Mesendoderm (in vitro differentiated cells): ENCODE measurements around the gene DUSP10.

Experiments
- DNase-seq: peaks from one replicate; pipeline ENCODE4 v3.0.0; 2013
- H2AK5ac ChIP-seq: 2 replicates; pipeline ENCODE4 v1.6.1; 2013; ENCODE audit warnings: low read length, inconsistent platforms
- H2BK120ac ChIP-seq: 2 replicates; pipeline ENCODE4 v1.6.1; 2013; ENCODE audit warnings: low read depth, mild to moderate bottlenecking, low read length, moderate library complexity, mixed read lengths
- H2BK15ac ChIP-seq: replicated peaks from 2 replicates; pipeline ENCODE4 v1.6.1; 2013; ENCODE audit warnings: low read depth, mild to moderate bottlenecking, moderate library complexity
- H2BK5ac ChIP-seq: 2 replicates; pipeline ENCODE4 v1.6.1; 2013; ENCODE audit warnings: low read length, inconsistent platforms
- H3K18ac ChIP-seq: 2 replicates; pipeline ENCODE4 v1.6.1; 2013; ENCODE audit warnings: mild to moderate bottlenecking, low read length, mixed read lengths
- H3K23ac ChIP-seq: one replicate; pipeline ENCODE4 v1.6.1; 2013; ENCODE audit warnings: low read length
- H3K27ac ChIP-seq: 2 replicates; pipeline ENCODE4 v1.5.1; 2013; ENCODE audit warnings: low read depth, mild to moderate bottlenecking, inconsistent platforms, low read length, moderate library complexity
- H3K27me3 ChIP-seq: 2 replicates; pipeline ENCODE4 v1.6.1; 2013; ENCODE audit warnings: low read length, control low read depth, mild to moderate bottlenecking, inconsistent platforms; ENCODE audit not compliant: insufficient read depth, poor library complexity
- H3K36me3 ChIP-seq: 2 replicates; pipeline ENCODE4 v1.6.1; 2013; ENCODE audit warnings: low read length, inconsistent platforms; ENCODE audit not compliant: control insufficient read depth, insufficient read depth
- H3K4ac ChIP-seq: one replicate; pipeline ENCODE4 v1.6.1; 2013; ENCODE audit warnings: low read depth, mild to moderate bottlenecking, low read length, moderate library complexity
- H3K4me1 ChIP-seq: 2 replicates; pipeline ENCODE4 v1.6.1; 2013; ENCODE audit warnings: low read depth, low read length, inconsistent platforms; ENCODE audit not compliant: control insufficient read depth
- H3K4me2 ChIP-seq: 2 replicates; pipeline ENCODE4 v1.6.1; 2013; ENCODE audit warnings: low read length
- H3K4me3 ChIP-seq: 2 replicates; pipeline ENCODE4 v1.5.1; 2013; ENCODE audit warnings: mild to moderate bottlenecking, low read length
- H3K56ac ChIP-seq: one replicate; pipeline ENCODE4 v1.6.1; 2013; ENCODE audit warnings: low read length
- H3K79me1 ChIP-seq: 2 replicates; pipeline ENCODE4 v1.6.1; 2013; ENCODE audit warnings: low read length, inconsistent platforms
- H3K79me2 ChIP-seq: 2 replicates; pipeline ENCODE4 v1.6.1; 2013; ENCODE audit warnings: mild to moderate bottlenecking, low read length; ENCODE audit not compliant: control insufficient read depth, insufficient read depth
- H3K9ac ChIP-seq: 2 replicates; pipeline ENCODE4 v1.6.1; 2013; ENCODE audit warnings: low read length, inconsistent platforms
- H4K5ac ChIP-seq: one replicate; pipeline ENCODE4 v1.6.1; 2013; ENCODE audit warnings: low read length
- H4K8ac ChIP-seq: one replicate; pipeline ENCODE4 v1.6.1; 2013; ENCODE audit warnings: low read depth, mild to moderate bottlenecking, control low read depth, low read length, moderate library complexity
- WGBS: extraction: QIAGEN DNeasy Blood & Tissue Kit; methylation state at CpG from one replicate; pipeline ENCODE4 v1.1.7; 2013; ENCODE audit warnings: low lambda C conversion rate, missing lambda C conversion rate; ENCODE audit not compliant: insufficient coverage; ENCODE audit errors: extremely low coverage; 5-methylcytosine and 5-hydroxymethylcytosine counted together

Gene DUSP10

GRCh38 chr1:221761354-221762002, 19.6 kb upstream of the DUSP10 start:
- Histone ChIP-seq H4K5ac (no peak overlapping the region), H2AK5ac (no peak overlapping the region), H3K79me2 (no peaks in the 10 kb centered on the region), H3K36me3 (no peaks in the 10 kb centered on the region), H2BK15ac (no peak overlapping the region), H3K27ac (no peak overlapping the region), H3K9ac (no peak overlapping the region), H3K4ac (no peak overlapping the region), H3K4me2 (no peak overlapping the region), H2BK5ac (no peak overlapping the region), H3K27me3 (no peaks in the 10 kb centered on the region), H2BK120ac (no peak overlapping the region), H4K8ac (no peak overlapping the region), H3K4me1 (no peaks in the 10 kb centered on the region), H3K79me1 (no peaks in the 10 kb centered on the region), H3K23ac (no peak overlapping the region), H3K4me3 (no peak overlapping the region), H3K56ac (no peak overlapping the region), H3K18ac (no peak overlapping the region)
- DNase-seq: no peak
- WGBS: no CpG with 5 or more reads among the region's 4 CpGs

DNA sequence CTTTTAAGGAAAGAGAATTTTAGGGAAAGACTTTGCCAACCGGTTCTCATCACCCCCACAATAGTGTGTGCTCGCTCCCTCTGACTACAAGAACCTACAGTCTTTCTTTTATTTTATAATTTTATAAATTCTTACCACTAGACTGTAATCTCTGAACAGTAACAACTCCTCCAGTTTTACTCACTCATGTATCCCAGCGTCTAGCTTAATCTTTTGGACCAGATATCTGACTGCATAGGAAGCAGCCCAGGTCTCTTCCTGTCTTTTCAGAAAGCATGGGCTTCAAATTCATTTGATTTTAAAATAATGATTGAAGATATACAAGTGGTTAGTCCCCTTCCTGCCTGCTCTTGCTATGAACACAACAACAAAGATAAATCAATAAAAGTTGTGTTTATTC, 19.0 kb upstream of the DUSP10 start:
- Histone ChIP-seq H3K4ac (no peak overlapping the region), H4K5ac (no peak overlapping the region), H2BK120ac (no peak overlapping the region), H4K8ac (no peak overlapping the region), H3K9ac (no peak overlapping the region), H3K27me3 (no peaks in the 10 kb centered on the region), H2BK5ac (no peak overlapping the region), H3K27ac (no peak overlapping the region), H3K79me2 (no peaks in the 10 kb centered on the region), H3K79me1 (no peaks in the 10 kb centered on the region), H3K23ac (no peak overlapping the region), H3K4me3 (no peak overlapping the region), H2AK5ac (no peak overlapping the region), H3K36me3 (no peaks in the 10 kb centered on the region), H3K4me2 (no peak overlapping the region), H3K4me1 (no peaks in the 10 kb centered on the region), H3K56ac (no peak overlapping the region), H2BK15ac (no peak overlapping the region), H3K18ac (no peak overlapping the region)
- no peak for DNase-seq
- WGBS: no CpG with 5 or more reads among the region's 3 CpGs

GRCh38 chr1:221759436-221759835, 17.5 kb upstream of the DUSP10 start:
- Histone ChIP-seq H3K79me2 (no peaks in the 10 kb centered on the region), H3K18ac (no peak overlapping the region), H2BK120ac (no peak overlapping the region), H3K27me3 (no peaks in the 10 kb centered on the region), H2AK5ac (no peak overlapping the region), H3K4me3 (no peak overlapping the region), H3K27ac (no peak overlapping the region), H4K5ac (no peak overlapping the region), H3K36me3 (no peaks in the 10 kb centered on the region), H3K9ac (no peak overlapping the region), H3K79me1 (no peaks in the 10 kb centered on the region), H3K4ac (no peak overlapping the region), H3K4me2 (no peak overlapping the region), H3K23ac (no peak overlapping the region), H3K4me1 (no peaks in the 10 kb centered on the region), H2BK5ac (no peak overlapping the region), H2BK15ac (no peak overlapping the region), H4K8ac (no peak overlapping the region), H3K56ac (no peak overlapping the region)
- no CpG with 5 or more reads among the region's 3 CpGs for WGBS
- DNase-seq: no peak

GRCh38 chr1:221758455-221758854, 16.6 kb upstream of the DUSP10 start:
- Histone ChIP-seq H4K8ac (no peak overlapping the region), H3K23ac (no peak overlapping the region), H3K27me3 (no peaks in the 10 kb centered on the region), H3K79me2 (no peaks in the 10 kb centered on the region), H3K9ac (no peak overlapping the region), H3K4me2 (no peak overlapping the region), H3K27ac (no peak overlapping the region), H3K4ac (no peak overlapping the region), H3K79me1 (no peaks in the 10 kb centered on the region), H4K5ac (no peak overlapping the region), H3K56ac (no peak overlapping the region), H2BK120ac (no peak overlapping the region), H2AK5ac (no peak overlapping the region), H2BK15ac (no peak overlapping the region), H3K18ac (no peak overlapping the region), H3K4me3 (no peak overlapping the region), H2BK5ac (no peak overlapping the region), H3K36me3 (no peaks in the 10 kb centered on the region), H3K4me1 (no peaks in the 10 kb centered on the region)
- no peak for DNase-seq

GRCh38 chr1:221756830-221757551, 15.1 kb upstream of the DUSP10 start:
- no peak overlapping the region for H4K8ac ChIP-seq
- no CpG with 5 or more reads among the region's 3 CpGs for WGBS
- DNase-seq: no peak

GRCh38 chr1:221753828-221754188, 11.9 kb upstream of the DUSP10 start:
- WGBS: no CpG with 5 or more reads among the region's 1 CpG
- H3K4ac ChIP-seq: no peak overlapping the region
- H3K4me1 ChIP-seq: no peaks in the 10 kb centered on the region

More at GRCh38 chr1:221756830-221757551, 15.1 kb upstream of the DUSP10 start:
- H3K27ac ChIP-seq: no peak overlapping the region
- no peak overlapping the region for H2BK5ac ChIP-seq
- H3K18ac ChIP-seq: no peak overlapping the region
- H3K4me2 ChIP-seq: no peak overlapping the region
- H3K4me1 ChIP-seq: no peaks in the 10 kb centered on the region
- H3K36me3 ChIP-seq: no peaks in the 10 kb centered on the region
- H3K56ac ChIP-seq: no peak overlapping the region
- H2BK15ac ChIP-seq: no peak overlapping the region
- H3K23ac ChIP-seq: no peak overlapping the region
- no peaks in the 10 kb centered on the region for H3K79me1 ChIP-seq
- no peak overlapping the region for H4K5ac ChIP-seq
- H3K9ac ChIP-seq: no peak overlapping the region
- no peaks in the 10 kb centered on the region for H3K27me3 ChIP-seq
- H3K79me2 ChIP-seq: no peaks in the 10 kb centered on the region
- H3K4me3 ChIP-seq: no peak overlapping the region
- H3K4ac ChIP-seq: no peak overlapping the region
- no peak overlapping the region for H2BK120ac ChIP-seq
- no peak overlapping the region for H2AK5ac ChIP-seq

More at GRCh38 chr1:221753828-221754188, 11.9 kb upstream of the DUSP10 start:
- H2BK15ac ChIP-seq: no peak overlapping the region
- no peaks in the 10 kb centered on the region for H3K79me2 ChIP-seq
- H4K5ac ChIP-seq: no peak overlapping the region
- no peak overlapping the region for H2BK120ac ChIP-seq
- H3K27ac ChIP-seq: no peak overlapping the region
- no peak overlapping the region for H3K4me2 ChIP-seq
- H3K18ac ChIP-seq: no peak overlapping the region
- H3K36me3 ChIP-seq: no peaks in the 10 kb centered on the region
- H3K27me3 ChIP-seq: no peaks in the 10 kb centered on the region
- no peaks in the 10 kb centered on the region for H3K79me1 ChIP-seq
- no peak overlapping the region for H2AK5ac ChIP-seq
- H3K9ac ChIP-seq: no peak overlapping the region
- no peak overlapping the region for H2BK5ac ChIP-seq
- DNase-seq: no peak
- H3K56ac ChIP-seq: no peak overlapping the region
- no peak overlapping the region for H3K23ac ChIP-seq
- H4K8ac ChIP-seq: no peak overlapping the region
- H3K4me3 ChIP-seq: no peak overlapping the region
